H1 (cell line): ENCODE results near the gene NEK9. TPM values are rescaled to one million over a fixed set of nuclear protein-coding genes. Genes with fewer than 3 reads are reported as not detected.

Source experiments
- CTCF ChIA-PET: fragments of 300-600 bp; sonication (Branson Sonifier 250); formaldehyde crosslinking; loops from one replicate; lab custom pipeline; 2021; ENCODE audit not compliant: partially characterized antibody; lab: Charles Lee
- POLR2A ChIA-PET: fragments of 300-600 bp; sonication (Branson Sonifier 250); formaldehyde crosslinking; loops from one replicate; lab custom pipeline; 2021; ENCODE audit warnings: inconsistent platforms; ENCODE audit not compliant: partially characterized antibody; lab: Charles Lee
- DNase-seq, 2 experiments: peaks; one replicate each; pipeline versions ENCODE4 v3.0.0 to v3.0.0-alpha.2; 2010 to 2022; ENCODE audit warnings: low spot score in 2 of 2, low read depth in 1 of 2, mixed read lengths in 1 of 2
- FAIRE-seq: peaks from 2 replicates; lab custom pipeline; 2011; peaks lifted over from hg19 to GRCh38; lab: Jason Lieb, UNC
- H2AFZ ChIP-seq: 2 replicates; pipeline ENCODE4 v1.8.1; 2012; ENCODE audit warnings: low read length, inconsistent platforms
- H2AK5ac ChIP-seq: 2 replicates; pipeline ENCODE4 v1.6.1; 2013; ENCODE audit warnings: low read depth, low read length
- H2BK120ac ChIP-seq: replicated peaks from 2 replicates; pipeline ENCODE3; 2013; ENCODE audit warnings: low read depth, low read length, inconsistent platforms
- H2BK12ac ChIP-seq: 2 replicates; pipeline ENCODE4 v1.6.1; 2013; ENCODE audit warnings: low read depth, low read length
- H2BK15ac ChIP-seq: 2 replicates; pipeline ENCODE4 v1.6.1; 2013; ENCODE audit warnings: low read length
- H2BK20ac ChIP-seq: 2 replicates; pipeline ENCODE4 v1.6.1; 2013; ENCODE audit warnings: low read length
- H2BK5ac ChIP-seq: 2 replicates; pipeline ENCODE4 v1.6.1; 2013; ENCODE audit warnings: low read depth, low read length
- H3K14ac ChIP-seq: 2 replicates; pipeline ENCODE4 v1.6.1; 2013; ENCODE audit warnings: inconsistent platforms; ENCODE audit not compliant: insufficient read length
- H3K18ac ChIP-seq: 2 replicates; pipeline ENCODE4 v1.6.1; 2013; ENCODE audit warnings: low read length; ENCODE audit errors: extremely low read depth
- H3K23ac ChIP-seq: 2 replicates; pipeline ENCODE4 v1.6.1; 2013; ENCODE audit warnings: inconsistent platforms; ENCODE audit not compliant: insufficient read length
- H3K23me2 ChIP-seq: 2 replicates; pipeline ENCODE4 v1.6.1; 2013; ENCODE audit warnings: low read depth, low read length
- H3K27ac ChIP-seq: 2 replicates; pipeline ENCODE4 v1.6.1; 2011; ENCODE audit warnings: low read depth, low read length, inconsistent platforms
- H3K27me3 ChIP-seq, 4 experiments: replicated peaks in 1 of 4; 1 replicate in 1 of 4; 2 replicates in 3 of 4; pipeline versions ENCODE4 v1.6.1 to v1.8.1; 2011 to 2013; ENCODE audit warnings: low read length in 3 of 4, mild to moderate bottlenecking in 3 of 4, inconsistent platforms in 2 of 4, mixed read lengths in 2 of 4, moderate library complexity in 1 of 4; ENCODE audit not compliant: control insufficient read depth in 3 of 4, insufficient read depth in 3 of 4; ENCODE audit errors: extremely low read depth in 1 of 4
- H3K36me3 ChIP-seq, 4 experiments: 2 replicates each; pipeline versions ENCODE4 v1.6.1 to v1.8.1; 2011 to 2013; ENCODE audit warnings: mild to moderate bottlenecking in 4 of 4, low read length in 3 of 4, moderate library complexity in 2 of 4, control low read depth in 1 of 4, inconsistent platforms in 1 of 4; ENCODE audit not compliant: insufficient read depth in 4 of 4, control insufficient read depth in 2 of 4
- H3K4ac ChIP-seq: replicated peaks from 2 replicates; pipeline ENCODE3; 2013; ENCODE audit warnings: low read length, low read depth, mixed read lengths, inconsistent platforms; ENCODE audit not compliant: insufficient read length
- H3K4me1 ChIP-seq, 4 experiments: replicated peaks in 1 of 4; 1 replicate in 1 of 4; 2 replicates in 3 of 4; pipeline versions ENCODE4 v1.6.1 to v1.8.1; 2011 to 2013; ENCODE audit warnings: low read length in 3 of 4, inconsistent platforms in 2 of 4, mixed read lengths in 1 of 4; ENCODE audit not compliant: insufficient read depth in 4 of 4, control insufficient read depth in 3 of 4
- H3K4me2 ChIP-seq, 2 experiments: 2 replicates each; pipeline versions ENCODE4 v1.6.1 to v1.8.1; 2011 to 2013; ENCODE audit warnings: low read depth in 2 of 2, low read length in 2 of 2, control low read depth in 1 of 2, inconsistent platforms in 1 of 2, mild to moderate bottlenecking in 1 of 2; ENCODE audit not compliant: insufficient read depth in 1 of 2
- H3K4me3 ChIP-seq, 4 experiments: fragments of 200-600, 300-600 bp in 1 of 4; sonication (generic), shearing (Covaris generic), sonication (Bioruptor Twin) in 1 of 4; 2 replicates each; pipeline versions ENCODE4 v1.5.1 to v1.8.1; 2011 to 2016; ENCODE audit warnings: low read length in 4 of 4, low read depth in 3 of 4, control low read depth in 2 of 4, inconsistent platforms in 2 of 4, mild to moderate bottlenecking in 2 of 4, mixed read lengths in 1 of 4, moderate library complexity in 1 of 4; ENCODE audit not compliant: insufficient read depth in 2 of 4; ENCODE audit errors: extremely low read depth in 1 of 4
- H3K56ac ChIP-seq: replicated peaks from 2 replicates; pipeline ENCODE3; 2013; ENCODE audit warnings: low read depth, mild to moderate bottlenecking, mixed read lengths, low read length, inconsistent platforms; ENCODE audit not compliant: insufficient read length
- H3K79me1 ChIP-seq: 2 replicates; pipeline ENCODE4 v1.6.1; 2013; ENCODE audit warnings: low read depth, low read length, control low read depth
- H3K79me2 ChIP-seq, 2 experiments: 2 replicates each; pipeline versions ENCODE4 v1.6.1 to v1.8.1; 2012 to 2013; ENCODE audit warnings: low read length in 2 of 2, mild to moderate bottlenecking in 2 of 2, inconsistent platforms in 1 of 2; ENCODE audit not compliant: insufficient read depth in 2 of 2, control insufficient read depth in 1 of 2
- H3K9ac ChIP-seq, 4 experiments: replicated peaks in 1 of 4; 1 replicate in 1 of 4; 2 replicates in 3 of 4; pipeline versions ENCODE4 v1.6.1 to v1.8.1; 2011 to 2013; ENCODE audit warnings: low read depth in 3 of 4, low read length in 3 of 4, control low read depth in 2 of 4, mild to moderate bottlenecking in 2 of 4, moderate library complexity in 2 of 4, inconsistent platforms in 1 of 4; ENCODE audit errors: extremely low read depth in 1 of 4
- H3K9me3 ChIP-seq, 2 experiments: 2 replicates each; pipeline versions ENCODE4 v1.6.1 to v1.8.1; 2012 to 2013; ENCODE audit warnings: mild to moderate bottlenecking in 2 of 2, moderate library complexity in 2 of 2, control low read depth in 1 of 2, inconsistent platforms in 1 of 2, low read depth in 1 of 2, low read length in 1 of 2, mixed read lengths in 1 of 2; ENCODE audit not compliant: insufficient read depth in 2 of 2
- H4K20me1 ChIP-seq, 2 experiments: replicated peaks in 1 of 2; 2 replicates each; pipeline versions ENCODE3 to v1.8.1; 2011 to 2013; ENCODE audit warnings: inconsistent platforms in 2 of 2, low read length in 2 of 2, mild to moderate bottlenecking in 1 of 2; ENCODE audit not compliant: insufficient read depth in 2 of 2, control insufficient read depth in 1 of 2
- H4K5ac ChIP-seq: 2 replicates; pipeline ENCODE4 v1.6.1; 2013; ENCODE audit warnings: low read length, low read depth, mixed read lengths, inconsistent platforms; ENCODE audit not compliant: insufficient read length
- H4K8ac ChIP-seq: 2 replicates; pipeline ENCODE4 v1.8.0; 2013; ENCODE audit warnings: mild to moderate bottlenecking, moderate library complexity, low read length, inconsistent platforms; ENCODE audit not compliant: insufficient read depth; ENCODE audit errors: extremely low read depth
- H4K91ac ChIP-seq: replicated peaks from 2 replicates; pipeline ENCODE3; 2013; ENCODE audit warnings: low read length, mixed read lengths, inconsistent platforms; ENCODE audit not compliant: insufficient read length
- CHD1 ChIP-seq: IDR thresholded peaks from 2 replicates; pipeline ENCODE4 v1.6.1; 2012; ENCODE audit warnings: low read depth, low read length, improper control_type of control experiment
- CREB1 ChIP-seq: IDR thresholded peaks from 2 replicates; pipeline ENCODE4 v1.6.1; 2012; ENCODE audit warnings: inconsistent platforms
- CTBP2 ChIP-seq: IDR thresholded peaks from 2 replicates; pipeline ENCODE4 v1.7.0; 2011; ENCODE audit warnings: borderline replicate concordance, mild to moderate bottlenecking, moderate library complexity, mixed read lengths, low read length; ENCODE audit not compliant: insufficient read depth, insufficient read length
- GTF2F1 ChIP-seq: IDR thresholded peaks from 2 replicates; pipeline ENCODE4 v1.6.1; 2012; ENCODE audit warnings: low read depth, low read length, improper control_type of control experiment, borderline replicate concordance
- JUND ChIP-seq: IDR thresholded peaks from 2 replicates; pipeline ENCODE4 v1.6.1; 2011; ENCODE audit warnings: mild to moderate bottlenecking, improper control_type of control experiment, low read length
- NRF1 ChIP-seq: IDR thresholded peaks from 2 replicates; pipeline ENCODE4 v1.6.1; 2011; ENCODE audit warnings: mild to moderate bottlenecking, low read depth, low read length, improper control_type of control experiment
- POLR2A ChIP-seq, 2 experiments: IDR thresholded peaks; 1 replicate in 1 of 2; 2 replicates in 1 of 2; pipeline ENCODE4 v1.6.1; 2011; ENCODE audit warnings: low read depth in 2 of 2, low read length in 2 of 2, mild to moderate bottlenecking in 2 of 2; ENCODE audit errors: control extremely low read depth in 1 of 2
- RXRA ChIP-seq: IDR thresholded peaks from 2 replicates; pipeline ENCODE4 v1.6.1; 2011; ENCODE audit warnings: low read depth, mild to moderate bottlenecking, low read length, moderate library complexity; ENCODE audit not compliant: insufficient read depth
- SP2 ChIP-seq: IDR thresholded peaks from 2 replicates; pipeline ENCODE4 v1.6.1; 2012; ENCODE audit warnings: mild to moderate bottlenecking, low read length, inconsistent platforms
- TCF12 ChIP-seq: IDR thresholded peaks from 2 replicates; pipeline ENCODE4 v1.6.1; 2011; ENCODE audit warnings: low read depth, mild to moderate bottlenecking, low read length
- ZNF274 ChIP-seq: IDR thresholded peaks from 2 replicates; pipeline ENCODE4 v1.7.0; 2012; ENCODE audit warnings: low read length, borderline replicate concordance; ENCODE audit errors: extremely low read depth
- WGBS, 2 experiments: shearing (Covaris generic) in 1 of 2; methylation state at CpG; one replicate each; pipeline versions ENCODE4 v1.1.6 to v1.1.7; 2013 to 2015; ENCODE audit warnings: low lambda C conversion rate in 2 of 2, mixed read lengths in 2 of 2, inconsistent platforms in 1 of 2, low coverage in 1 of 2, missing lambda C conversion rate in 1 of 2; ENCODE audit not compliant: insufficient replicate concordance in 2 of 2, insufficient coverage in 1 of 2, insufficient read length in 1 of 2; ENCODE audit errors: extremely low coverage in 1 of 2, missing lambda C conversion rate in 1 of 2; 5-methylcytosine and 5-hydroxymethylcytosine counted together
- polyA plus RNA-seq, 7 experiments: library from polyadenylated mRNA; depleted of rRNA in 3 of 7; stranded (reverse) in 5 of 7; unstranded in 2 of 7; fragments of >200 nt in 5 of 7; fragments of 200-250 nt in 2 of 7; gene quantifications; 1 replicate in 5 of 7; 2 replicates in 1 of 7; 4 replicates in 1 of 7; pipeline versions ENCODE4 v1.2.1 to v1.2.3, GENCODE V29; 2011 to 2013; ENCODE audit warnings: missing spikeins in 2 of 7, mixed read lengths in 2 of 7
- total RNA-seq: library from RNA; stranded (reverse); fragmentation: NEBNext Ultra II Directional; extraction: Animal tissue kit (Norgen Biotek cat#: 25700); gene quantifications from 2 replicates; pipeline ENCODE4 v1.2.1, GENCODE V29; 2021

Gene NEK9
- total and polyA plus RNA-seq, 2 of the 8 experiments (the other 6 are each of a cell fraction or from before 2014, with no cell fraction given): 16.0 to 43.6 TPM

DNA sequence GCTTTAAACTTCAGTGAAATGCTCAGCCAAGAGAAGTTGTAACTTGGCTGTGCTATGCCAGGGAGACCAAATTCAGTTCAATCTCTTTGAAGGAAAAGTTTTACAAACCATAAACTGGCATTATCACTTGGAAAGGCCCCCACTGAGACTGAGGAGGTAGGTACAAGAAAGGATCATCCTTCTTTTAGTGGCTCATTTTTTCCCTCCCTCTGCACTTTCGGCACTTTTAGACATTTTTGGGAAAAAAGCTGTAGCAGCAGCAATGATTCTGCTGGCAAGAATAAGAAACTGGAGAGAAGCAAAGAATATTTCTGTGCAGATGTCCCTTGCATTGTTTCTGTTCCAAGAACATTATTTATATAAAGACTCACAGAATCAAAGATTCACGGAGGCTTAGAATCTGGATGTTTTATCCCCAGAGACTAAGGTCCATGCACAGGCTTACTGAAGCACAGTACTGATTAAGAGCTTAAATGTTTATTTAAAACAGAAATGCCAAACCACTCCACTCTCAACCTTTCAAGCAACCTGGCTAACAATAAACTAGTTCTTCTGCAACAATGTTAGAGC lies 45.1 kb downstream of the NEK9 start:
- H3K79me2 ChIP-seq: no peaks in the 10 kb centered on the region
- H3K18ac ChIP-seq: no peak overlapping the region
- H3K14ac ChIP-seq: no peak overlapping the region
- no peak overlapping the region for H4K91ac ChIP-seq
- H2BK20ac ChIP-seq: no peak overlapping the region
- H4K8ac ChIP-seq: no peak overlapping the region
- H4K5ac ChIP-seq: no peak overlapping the region
- WGBS, 2 experiments: 97% methylated on average over 2 of the region's 2 CpGs; no CpG with 5 or more reads in 1 of the 2 experiments
- no peak overlapping the region for H2BK120ac ChIP-seq
- H3K23ac ChIP-seq: no peak overlapping the region
- ChIA-PET POLR2A (interaction anchor here (0.7 to 5.1 kb wide), 3 partner anchors 12 to 45 kb away, joined by 3 to 22 read pairs (median 6); partner anchors contain the start of genes ACYP1, NEK9 and ZC2HC1C), CTCF (interaction anchor here (0.6 to 10.6 kb wide), 6 partner anchors 11 to 221 kb away, joined by 3 to 98 read pairs (median 3); no protein-coding TSS in a partner anchor)
- no peak overlapping the region for H2BK5ac ChIP-seq
- H3K27me3 ChIP-seq: no peaks in the 10 kb centered on the region
- H2AFZ ChIP-seq: no peak overlapping the region
- no peak overlapping the region for H2BK15ac ChIP-seq
- no peaks in the 10 kb centered on the region for H3K79me1 ChIP-seq
- no peak overlapping the region for H3K9ac ChIP-seq
- no peak overlapping the region for H2BK12ac ChIP-seq
- no peaks in the 10 kb centered on the region for H3K4me1 ChIP-seq
- no peak overlapping the region for H3K56ac ChIP-seq
- no peak overlapping the region for H3K4ac ChIP-seq
- no peaks in the 10 kb centered on the region for H4K20me1 ChIP-seq
- H3K23me2 ChIP-seq: no peaks in the 10 kb centered on the region
- H3K4me3 ChIP-seq: no peak overlapping the region
- H3K4me2 ChIP-seq: no peak overlapping the region
- DNase-seq: no peak
- TF ChIP-seq CREB1 (no peak), GTF2F1 (no peak), CHD1 (no peak), CTBP2 (no peak), ZNF274 (no peak), TCF12 (no peak), POLR2A (IDR thresholded peaks at IDR 0.05; ENCODE audit: control extremely low read depth in 1 of 2, low read depth in 2 of 2, low read length in 2 of 2) (no peak), JUND (no peak), SP2 (no peak), RXRA (no peak), NRF1 (no peak)
- no peaks in the 10 kb centered on the region for H3K9me3 ChIP-seq
- no peak for FAIRE-seq
- no peak overlapping the region for H3K27ac ChIP-seq
- H2AK5ac ChIP-seq: no peak overlapping the region
- H3K36me3 ChIP-seq: peaks cover 7 to 32% (median 15%) of the 10 kb centered on the region in 4 experiments; a peak in 7 of 8 replicates
